DND-41 (cell line): Measurements from ENCODE around the gene SLC38A5.

Source experiments
- ATAC-seq: fragments of 200-7000 bp; cut with Tn5 transposase; 3 replicates; pipeline ENCODE4 v1.9.1; 2021; ENCODE audit warnings: low read depth; ENCODE audit not compliant: insufficient read depth
- DNase-seq: peaks from one replicate; pipeline ENCODE4 v3.0.0-alpha.2; 2020
- H2AFZ ChIP-seq: 2 replicates; pipeline ENCODE4 v1.6.0; 2012; ENCODE audit warnings: low read depth, low read length
- H3K27ac ChIP-seq: 2 replicates; pipeline ENCODE4 v1.5.1; 2012; ENCODE audit warnings: low read length, inconsistent platforms
- H3K27me3 ChIP-seq: fragments of 200-600 bp; sonication (generic); 2 replicates; pipeline ENCODE4 v1.6.0; 2012; ENCODE audit warnings: low read length, mild to moderate bottlenecking, inconsistent platforms; ENCODE audit not compliant: insufficient read depth, poor library complexity
- H3K36me3 ChIP-seq: 2 replicates; pipeline ENCODE4 v1.5.1; 2012; ENCODE audit warnings: low read length, inconsistent platforms; ENCODE audit not compliant: insufficient read depth
- H3K4me1 ChIP-seq: 2 replicates; pipeline ENCODE4 v1.5.1; 2012; ENCODE audit warnings: mild to moderate bottlenecking, low read length; ENCODE audit not compliant: insufficient read depth
- H3K4me2 ChIP-seq: 2 replicates; pipeline ENCODE4 v1.6.0; 2012; ENCODE audit warnings: mild to moderate bottlenecking, moderate library complexity, low read length, inconsistent platforms; ENCODE audit not compliant: insufficient read depth
- H3K4me3 ChIP-seq, 2 experiments: fragments of 200-600 bp in 1 of 2; shearing (Covaris generic) in 1 of 2; 2 replicates each; pipeline ENCODE4 v1.5.1; 2012 to 2016; ENCODE audit warnings: inconsistent platforms in 2 of 2, low read length in 2 of 2, mild to moderate bottlenecking in 2 of 2, low read depth in 1 of 2, moderate library complexity in 1 of 2
- H3K79me2 ChIP-seq: 2 replicates; pipeline ENCODE4 v1.6.0; 2012; ENCODE audit warnings: low read length, inconsistent platforms; ENCODE audit not compliant: insufficient read depth
- H3K9ac ChIP-seq: 2 replicates; pipeline ENCODE4 v1.6.0; 2012; ENCODE audit warnings: low read depth, mild to moderate bottlenecking, inconsistent platforms, low read length, moderate library complexity
- H3K9me3 ChIP-seq: 2 replicates; pipeline ENCODE4 v1.5.1; 2012; ENCODE audit warnings: low read length, moderate library complexity, mild to moderate bottlenecking, inconsistent platforms; ENCODE audit not compliant: insufficient read depth, severe bottlenecking
- H4K20me1 ChIP-seq: 2 replicates; pipeline ENCODE4 v1.6.0; 2012; ENCODE audit warnings: low read length; ENCODE audit not compliant: insufficient read depth
- EZH2 ChIP-seq: IDR thresholded peaks from 3 replicates; pipeline ENCODE4 v1.6.1; 2012; ENCODE audit warnings: borderline replicate concordance, low read depth, mild to moderate bottlenecking, moderate library complexity, low read length, inconsistent platforms; ENCODE audit not compliant: severe bottlenecking
- TF ChIP-seq, protein P1 (sequence below): IDR thresholded peaks from 2 replicates; pipeline ENCODE4 v1.5.1; 2012; ENCODE audit warnings: borderline replicate concordance, low read length, moderate library complexity, mild to moderate bottlenecking; ENCODE audit not compliant: poor library complexity, severe bottlenecking; ENCODE audit errors: extremely low read depth

Gene SLC38A5

DNA sequence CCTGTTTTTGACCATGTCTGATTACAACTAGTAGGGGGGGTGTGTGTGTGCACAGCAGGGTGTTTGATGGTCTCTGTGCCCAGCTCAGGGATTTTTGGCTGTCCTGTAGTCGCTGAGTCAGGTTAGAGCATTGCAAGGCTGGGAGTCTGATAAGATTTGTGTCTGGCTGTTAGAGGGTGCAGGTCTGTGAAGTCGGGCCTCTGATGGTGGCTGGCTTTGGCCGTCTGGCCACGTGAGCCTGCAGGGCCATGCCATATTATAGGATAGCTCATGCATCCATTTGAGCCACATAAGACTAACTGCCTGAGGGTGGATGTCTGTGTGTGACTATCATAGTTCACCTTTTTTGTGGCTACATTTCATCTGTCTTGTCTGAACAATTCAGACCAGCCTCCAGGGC, 43.6 kb upstream of the SLC38A5 start:
- H3K4me3 ChIP-seq: no peak overlapping the region
- H4K20me1 ChIP-seq: no peaks in the 10 kb centered on the region
- no peaks in the 10 kb centered on the region for H3K27me3 ChIP-seq
- no peak for DNase-seq
- no peak overlapping the region for H3K4me2 ChIP-seq
- no peak for TF ChIP-seq EZH2
- TF ChIP-seq, protein P1, sequence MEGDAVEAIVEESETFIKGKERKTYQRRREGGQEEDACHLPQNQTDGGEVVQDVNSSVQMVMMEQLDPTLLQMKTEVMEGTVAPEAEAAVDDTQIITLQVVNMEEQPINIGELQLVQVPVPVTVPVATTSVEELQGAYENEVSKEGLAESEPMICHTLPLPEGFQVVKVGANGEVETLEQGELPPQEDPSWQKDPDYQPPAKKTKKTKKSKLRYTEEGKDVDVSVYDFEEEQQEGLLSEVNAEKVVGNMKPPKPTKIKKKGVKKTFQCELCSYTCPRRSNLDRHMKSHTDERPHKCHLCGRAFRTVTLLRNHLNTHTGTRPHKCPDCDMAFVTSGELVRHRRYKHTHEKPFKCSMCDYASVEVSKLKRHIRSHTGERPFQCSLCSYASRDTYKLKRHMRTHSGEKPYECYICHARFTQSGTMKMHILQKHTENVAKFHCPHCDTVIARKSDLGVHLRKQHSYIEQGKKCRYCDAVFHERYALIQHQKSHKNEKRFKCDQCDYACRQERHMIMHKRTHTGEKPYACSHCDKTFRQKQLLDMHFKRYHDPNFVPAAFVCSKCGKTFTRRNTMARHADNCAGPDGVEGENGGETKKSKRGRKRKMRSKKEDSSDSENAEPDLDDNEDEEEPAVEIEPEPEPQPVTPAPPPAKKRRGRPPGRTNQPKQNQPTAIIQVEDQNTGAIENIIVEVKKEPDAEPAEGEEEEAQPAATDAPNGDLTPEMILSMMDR: no peak
- no peak for ATAC-seq
- H3K9me3 ChIP-seq: no peaks in the 10 kb centered on the region
- H3K27ac ChIP-seq: no peak overlapping the region
- no peaks in the 10 kb centered on the region for H3K79me2 ChIP-seq
- no peak overlapping the region for H3K9ac ChIP-seq
- H3K36me3 ChIP-seq: no peaks in the 10 kb centered on the region
- H3K4me1 ChIP-seq: peaks cover 12% of the 10 kb centered on the region
- H2AFZ ChIP-seq: no peak overlapping the region

- Histone ChIP-seq H3K4me2 (no peak overlapping the region), H4K20me1 (no peaks in the 10 kb centered on the region), H2AFZ (no peak overlapping the region), H3K4me3 (no peak overlapping the region), H3K9ac (no peak overlapping the region), H3K79me2 (no peaks in the 10 kb centered on the region), H3K4me1 (peaks cover 18% of the 10 kb centered on the region), H3K9me3 (no peaks in the 10 kb centered on the region), H3K36me3 (no peaks in the 10 kb centered on the region), H3K27me3 (no peaks in the 10 kb centered on the region), H3K27ac (no peak overlapping the region)
- no peak for TF ChIP-seq EZH2
- TF ChIP-seq, protein P1: no peak
- ATAC-seq (no peak), DNase-seq (no peak)
Measured at GRCh38 chrX:48512371-48512935, 42.4 kb upstream of the SLC38A5 start.

GRCh38 chrX:48511560-48511959, 41.5 kb upstream of the SLC38A5 start:
- H3K36me3 ChIP-seq: no peaks in the 10 kb centered on the region
- H3K79me2 ChIP-seq: no peaks in the 10 kb centered on the region
- ATAC-seq (no peak), DNase-seq (no peak)
- no peaks in the 10 kb centered on the region for H3K27me3 ChIP-seq
- TF ChIP-seq EZH2: no peak
- TF ChIP-seq, protein P1: peak; percentile 48
- no peak overlapping the region for H3K4me3 ChIP-seq
- H2AFZ ChIP-seq: no peak overlapping the region
- no peak overlapping the region for H3K27ac ChIP-seq
- no peaks in the 10 kb centered on the region for H3K9me3 ChIP-seq
- H3K9ac ChIP-seq: no peak overlapping the region
- no peaks in the 10 kb centered on the region for H4K20me1 ChIP-seq
- H3K4me1 ChIP-seq: peaks cover 18% of the 10 kb centered on the region
- no peak overlapping the region for H3K4me2 ChIP-seq
